Activated CD4-positive, alpha-beta memory T cell treated with anti-CD3 and anti-CD28 coated beads for 36 hours (primary cell): ENCODE measurements around the gene SHFL. TPM values are rescaled to one million over a fixed set of nuclear protein-coding genes. Genes with fewer than 3 reads are reported as not detected.

ENCODE experiments used
- CTCF ChIA-PET: fragments of 350-600 bp; sonication (Branson Sonifier 250); formaldehyde crosslinking; loops from one replicate; lab custom pipeline; 2021; ENCODE audit warnings: antibody characterized with exemption, inconsistent platforms; lab: Charles Lee
- POLR2A ChIA-PET: fragments of 350-600 bp; sonication (Branson Sonifier 250); formaldehyde crosslinking; loops from one replicate; lab custom pipeline; 2021; ENCODE audit warnings: antibody characterized with exemption; lab: Charles Lee
- DNase-seq: peaks from one replicate; pipeline ENCODE4 v3.0.0-alpha.2; 2020
- H3K27ac Mint-ChIP-seq: one replicate; pipeline ENCODE4 v1.8.0; 2021; ENCODE audit warnings: mixed read lengths
- H3K27me3 Mint-ChIP-seq: one replicate; pipeline ENCODE4 v1.8.0; 2021; ENCODE audit warnings: mixed read lengths
- H3K36me3 Mint-ChIP-seq: one replicate; pipeline ENCODE4 v1.8.0; 2021; ENCODE audit warnings: mixed read lengths
- H3K4me1 Mint-ChIP-seq: one replicate; pipeline ENCODE4 v1.8.0; 2021; ENCODE audit warnings: low read depth, mixed read lengths
- H3K4me3 Mint-ChIP-seq: one replicate; pipeline ENCODE4 v1.8.0; 2021; ENCODE audit warnings: mild to moderate bottlenecking, mixed read lengths
- H3K9me3 Mint-ChIP-seq: one replicate; pipeline ENCODE4 v1.8.0; 2021; ENCODE audit warnings: mixed read lengths
- intact Hi-C: fragments of 100-400 bp; cut with micrococcal nuclease; formaldehyde crosslinking; loops from one replicate; pipeline ENCODE4 v1.15.1; 2023
- total RNA-seq, 2 experiments: library from RNA; stranded (reverse); gene quantifications; one replicate each; pipeline ENCODE4 v1.2.3, GENCODE V29; 2021

Gene SHFL
- 10 to 100 TPM; 53.5 to 62.9 TPM for total RNA-seq

DNA sequence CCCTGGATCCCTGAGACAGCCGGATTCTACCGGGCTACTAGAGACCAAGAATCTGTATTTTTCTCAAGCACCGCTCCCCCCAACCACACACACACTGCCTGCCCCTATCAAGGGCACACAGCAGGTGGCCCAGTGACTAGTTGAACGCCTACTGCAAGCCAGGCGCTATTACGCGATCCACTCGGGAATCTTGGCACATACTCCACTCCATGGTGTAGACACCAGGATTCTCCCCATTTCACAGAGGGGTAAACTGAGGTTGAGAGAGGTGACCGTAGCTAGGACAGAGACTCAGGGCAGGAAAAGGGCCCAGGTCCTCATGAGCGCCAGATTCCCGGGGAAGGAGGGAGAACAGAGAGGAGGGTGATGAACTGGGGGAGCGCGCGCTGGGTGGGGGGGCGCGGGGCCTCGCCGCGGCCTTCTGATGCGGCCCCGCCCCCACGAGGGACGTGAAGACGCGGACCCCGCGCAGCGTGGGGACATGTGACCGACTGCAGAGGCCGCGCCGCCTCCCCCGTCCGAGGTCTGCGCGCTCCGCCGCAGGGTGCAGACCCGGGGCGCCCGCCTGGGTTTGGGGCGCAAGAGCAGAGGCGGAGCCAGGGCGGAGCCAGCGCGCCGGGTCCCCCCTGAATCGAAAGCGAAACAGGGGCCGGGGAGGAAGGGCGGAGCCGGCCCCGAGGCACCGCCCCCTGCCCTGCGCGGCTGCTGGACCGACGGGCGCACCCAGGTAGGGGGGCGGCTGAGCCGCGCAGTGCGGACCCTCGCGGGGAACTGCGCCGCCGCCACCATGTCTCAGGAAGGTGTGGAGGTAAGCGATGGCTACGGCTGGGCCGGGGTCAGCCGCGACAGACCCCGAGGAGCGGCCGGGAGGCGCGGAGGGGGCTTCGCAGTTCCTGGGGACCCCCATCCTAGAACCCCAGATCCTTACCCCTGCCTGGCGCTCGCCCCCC, at the start of gene SHFL:
SHFL (plus strand) TSS at position 677 of the 950 bp plus-strand sequence; CDS start at position 788, 111 bp downstream.
- intact Hi-C loops, result no loop called here
- ChIA-PET CTCF (no interaction called here), POLR2A (no interaction called here)
- Mint-ChIP-seq H3K9me3 (no peaks in the 10 kb centered on the region), H3K36me3 (peaks cover 13% of the 10 kb centered on the region), H3K4me3 (peak within 1 kb of the TSS; percentile 83), H3K4me1 (peaks cover 12% of the 10 kb centered on the region), H3K27me3 (no peaks in the 10 kb centered on the region), H3K27ac (peak within 1 kb of the TSS; percentile 77)
- peak; percentile 89 for DNase-seq

DNA sequence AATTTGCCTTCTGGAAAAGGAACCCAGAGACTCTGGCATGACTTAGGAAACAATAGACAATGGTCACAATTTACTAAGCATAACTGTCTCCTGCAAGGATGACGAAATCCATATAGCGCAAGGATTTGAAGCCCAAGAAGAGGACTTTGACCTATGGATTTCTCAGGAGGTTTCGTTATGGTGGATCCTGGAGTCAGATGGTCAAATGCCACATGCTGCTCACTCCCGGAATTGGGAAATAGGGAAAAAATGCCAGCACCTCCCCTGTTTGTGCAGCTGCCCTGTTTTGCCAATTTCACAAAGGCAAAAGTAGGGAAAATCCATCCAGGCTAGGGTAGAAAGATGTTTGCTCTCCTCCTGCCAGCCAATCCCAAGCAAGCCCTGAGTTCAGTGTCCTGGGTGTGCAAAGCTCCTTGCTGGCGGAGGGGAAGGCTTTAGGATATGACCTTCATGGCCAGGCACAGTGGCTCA, 49.5 kb upstream of the SHFL start:
- H3K36me3 Mint-ChIP-seq, result no peaks in the 10 kb centered on the region
- H3K27me3 Mint-ChIP-seq, result peaks cover 25% of the 10 kb centered on the region
- H3K4me3 Mint-ChIP-seq, result no peak overlapping the region
- ChIA-PET POLR2A (no interaction called here), CTCF (interaction anchor here (1.5 kb wide), 1 partner anchor 9 kb away, joined by 6 read pairs; no protein-coding TSS in a partner anchor)
- no peak overlapping the region for H3K27ac Mint-ChIP-seq
- H3K4me1 Mint-ChIP-seq, result no peaks in the 10 kb centered on the region
- intact Hi-C loops, result no loop called here
- H3K9me3 Mint-ChIP-seq, result no peaks in the 10 kb centered on the region
- DNase-seq, result no peak

DNA sequence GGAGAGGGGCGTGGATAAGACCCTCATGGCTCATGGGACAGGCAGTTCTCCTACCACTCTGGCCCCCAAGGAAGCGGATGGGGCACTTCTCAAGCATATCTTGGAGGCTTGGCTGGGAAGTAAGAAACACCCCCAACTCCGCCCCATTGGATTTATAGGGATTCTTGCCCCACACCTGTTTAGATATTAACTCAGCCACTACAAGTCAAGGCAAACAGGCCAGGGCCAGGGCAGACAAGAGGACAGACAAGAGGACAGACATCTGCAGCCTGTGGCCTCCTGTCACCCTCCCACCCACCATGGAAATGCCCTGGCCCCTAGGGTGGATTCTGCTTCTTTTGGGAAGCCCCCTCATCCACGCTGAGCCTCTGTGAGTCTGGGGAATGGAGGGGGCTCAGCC, 48.8 kb upstream of the SHFL start:
- ChIA-PET CTCF (interaction anchor here (1.5 kb wide), 1 partner anchor 10 kb away, joined by 6 read pairs; no protein-coding TSS in a partner anchor), POLR2A (no interaction called here)
- no peak overlapping the region for H3K27ac Mint-ChIP-seq
- H3K4me1 Mint-ChIP-seq, result no peaks in the 10 kb centered on the region
- H3K9me3 Mint-ChIP-seq, result no peaks in the 10 kb centered on the region
- peaks cover 21% of the 10 kb centered on the region for H3K27me3 Mint-ChIP-seq
- intact Hi-C loops, result no loop called here
- no peaks in the 10 kb centered on the region for H3K36me3 Mint-ChIP-seq
- no peak for DNase-seq
- H3K4me3 Mint-ChIP-seq, result no peak overlapping the region

DNA sequence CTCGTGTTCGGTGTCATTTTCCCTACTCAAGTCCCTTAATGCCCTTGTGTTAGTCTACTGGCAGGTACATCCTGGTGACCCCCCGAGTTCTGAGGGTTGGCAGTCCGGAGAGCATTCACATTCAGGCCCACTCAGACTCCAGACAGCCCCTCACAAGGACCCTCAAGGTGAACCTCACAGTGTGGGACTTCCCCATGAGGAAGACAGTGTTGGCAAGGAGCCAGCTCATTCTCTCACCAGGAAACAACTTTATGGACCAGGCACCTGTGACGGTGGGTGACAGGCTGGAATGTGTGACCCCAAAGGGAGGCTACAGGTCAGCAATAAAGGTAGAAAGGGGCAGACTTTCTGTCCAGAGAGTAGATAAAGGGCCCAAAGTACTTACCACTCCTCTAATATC, 48.3 kb upstream of the SHFL start:
- intact Hi-C loops, result no loop called here
- Mint-ChIP-seq H3K9me3 (no peaks in the 10 kb centered on the region), H3K27me3 (peaks cover 18% of the 10 kb centered on the region), H3K36me3 (no peaks in the 10 kb centered on the region), H3K27ac (no peak overlapping the region), H3K4me1 (no peaks in the 10 kb centered on the region), H3K4me3 (no peak overlapping the region)
- ChIA-PET POLR2A (no interaction called here), CTCF (interaction anchor here (0.9 kb wide), 1 partner anchor 105 kb away, joined by 3 read pairs; no protein-coding TSS in a partner anchor)
- DNase-seq, result no peak

- Mint-ChIP-seq H3K27me3 (peaks cover 28% of the 10 kb centered on the region), H3K36me3 (no peaks in the 10 kb centered on the region), H3K4me1 (no peaks in the 10 kb centered on the region), H3K27ac (no peak overlapping the region), H3K4me3 (no peak overlapping the region), H3K9me3 (no peaks in the 10 kb centered on the region)
- POLR2A ChIA-PET, result no interaction called here
- CTCF ChIA-PET, result interaction anchor here (0.6 to 2.6 kb wide), 2 partner anchors 16 to 26 kb away, joined by 3 to 9 read pairs; no protein-coding TSS in a partner anchor
- DNase-seq, result no peak
- intact Hi-C loops, result no loop called here
These were observed 42.7 kb upstream of the SHFL start for GRCh38 chr19:10043286-10043927.

GRCh38 chr19:10044390-10044789, 41.7 kb upstream of the SHFL start:
- ChIA-PET POLR2A (no interaction called here), CTCF (no interaction called here)
- no peaks in the 10 kb centered on the region for H3K4me1 Mint-ChIP-seq
- no peak overlapping the region for H3K27ac Mint-ChIP-seq
- intact Hi-C loops, result no loop called here
- H3K36me3 Mint-ChIP-seq, result no peaks in the 10 kb centered on the region
- no peaks in the 10 kb centered on the region for H3K9me3 Mint-ChIP-seq
- H3K4me3 Mint-ChIP-seq, result no peak overlapping the region
- DNase-seq, result no peak
- H3K27me3 Mint-ChIP-seq, result peaks cover 25% of the 10 kb centered on the region

- Mint-ChIP-seq H3K27me3 (peaks cover 25% of the 10 kb centered on the region), H3K9me3 (no peaks in the 10 kb centered on the region), H3K36me3 (no peaks in the 10 kb centered on the region), H3K4me1 (no peaks in the 10 kb centered on the region), H3K4me3 (no peak overlapping the region), H3K27ac (no peak overlapping the region)
- ChIA-PET POLR2A (no interaction called here), CTCF (interaction anchor here (0.5 to 1.3 kb wide), 3 partner anchors 17 to 205 kb away, joined by 3 to 4 read pairs (median 4); no protein-coding TSS in a partner anchor)
- intact Hi-C loops, result no loop called here
- DNase-seq, result no peak
These were observed 40.7 kb upstream of the SHFL start for GRCh38 chr19:10045371-10045770.

DNA sequence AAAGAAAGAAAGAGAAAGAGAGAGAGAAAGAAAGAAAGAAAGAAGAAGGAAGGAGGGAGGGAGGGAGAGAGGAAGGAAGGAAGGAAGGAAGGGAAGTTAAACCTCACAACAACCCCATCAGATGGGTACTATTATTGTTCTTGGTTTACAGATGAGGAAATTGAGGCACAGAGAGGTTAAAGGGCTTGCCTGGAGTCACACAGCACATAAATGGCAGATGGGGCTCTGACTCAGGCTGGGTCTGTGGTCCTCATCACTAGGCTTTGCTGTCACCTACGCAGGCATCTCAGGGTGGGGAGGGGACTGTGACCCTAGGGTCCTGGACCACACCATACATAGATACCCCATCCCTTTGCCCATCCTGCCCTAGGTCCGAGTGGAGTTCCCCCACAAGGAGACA, 36.5 kb upstream of the SHFL start:
- ChIA-PET POLR2A (no interaction called here), CTCF (no interaction called here)
- peaks cover 8% of the 10 kb centered on the region for H3K27me3 Mint-ChIP-seq
- no peak for DNase-seq
- H3K27ac Mint-ChIP-seq, result no peak overlapping the region
- no peak overlapping the region for H3K4me3 Mint-ChIP-seq
- no peaks in the 10 kb centered on the region for H3K4me1 Mint-ChIP-seq
- intact Hi-C loops, result no loop called here
- no peaks in the 10 kb centered on the region for H3K9me3 Mint-ChIP-seq
- no peaks in the 10 kb centered on the region for H3K36me3 Mint-ChIP-seq

DNA sequence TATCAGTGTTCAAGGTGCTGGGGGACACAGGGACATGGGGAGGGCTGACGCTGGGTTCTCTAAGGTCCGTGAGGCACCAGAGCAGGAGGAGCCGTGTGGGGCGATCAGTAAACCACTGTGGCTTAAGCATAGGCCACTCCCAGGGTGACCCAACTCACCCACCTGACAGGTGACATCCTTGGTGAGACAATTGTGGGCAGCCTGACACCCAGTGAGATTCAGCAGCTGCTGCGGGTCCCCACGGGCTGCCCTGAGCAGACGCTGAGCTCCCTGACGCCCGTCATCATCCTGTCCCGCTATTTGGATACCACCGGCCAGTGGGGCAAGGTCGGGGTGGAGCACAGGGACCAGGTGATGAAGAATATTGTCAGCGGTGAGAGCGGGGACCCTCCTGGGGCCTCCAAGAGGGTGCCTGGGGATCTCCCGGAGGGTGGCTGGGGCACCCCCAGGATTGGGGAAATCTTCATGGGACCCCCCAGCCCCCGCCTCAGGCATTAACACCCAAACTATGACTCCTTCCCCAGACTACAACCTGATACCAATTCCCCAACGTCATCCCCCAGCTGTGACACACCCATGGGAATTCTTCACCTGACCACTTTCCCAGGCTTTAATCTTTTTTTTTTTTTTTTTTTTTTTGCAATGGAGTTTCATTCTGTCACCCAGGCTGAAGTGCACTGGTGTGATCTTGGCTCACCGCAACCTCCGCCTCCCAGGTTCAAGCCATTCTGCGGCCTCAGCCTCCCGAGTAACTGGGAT, 33.3 kb upstream of the SHFL start:
- Mint-ChIP-seq H3K27ac (no peak overlapping the region), H3K9me3 (no peaks in the 10 kb centered on the region), H3K36me3 (no peaks in the 10 kb centered on the region), H3K27me3 (peaks cover 2% of the 10 kb centered on the region), H3K4me1 (no peaks in the 10 kb centered on the region), H3K4me3 (no peak overlapping the region)
- intact Hi-C loops, result no loop called here
- CTCF ChIA-PET, result no interaction called here
- POLR2A ChIA-PET, result no interaction called here
- DNase-seq, result no peak

DNA sequence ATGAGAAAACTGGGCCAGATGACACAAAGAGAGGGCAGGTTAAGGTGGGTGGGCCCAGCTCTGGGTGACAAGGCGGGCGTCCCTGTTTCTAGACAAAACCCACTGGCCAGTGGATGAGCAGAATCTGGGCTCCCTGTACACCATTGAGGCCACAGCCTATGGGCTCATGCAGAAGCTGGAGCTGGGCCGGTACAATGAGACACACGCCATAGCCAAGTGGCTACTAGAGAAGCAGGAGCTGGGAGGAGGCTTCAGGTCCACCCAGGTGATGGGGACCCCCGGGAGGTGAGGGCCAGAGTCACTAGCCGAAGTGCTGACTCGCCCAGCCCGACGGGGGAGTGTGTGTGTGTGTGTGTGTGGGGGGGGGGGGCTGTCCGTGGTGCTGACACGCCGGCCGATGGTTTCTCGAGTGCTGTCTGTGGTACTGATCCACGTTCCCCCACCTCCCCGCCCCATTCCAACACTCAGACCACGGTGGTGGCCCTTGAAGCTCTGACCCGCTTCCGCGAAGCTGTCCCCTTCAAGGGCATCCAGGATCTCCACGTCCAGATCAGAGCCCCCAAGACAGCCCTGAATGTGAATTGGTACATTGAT, 24.3 kb upstream of the SHFL start:
- no peak overlapping the region for H3K27ac Mint-ChIP-seq
- H3K4me1 Mint-ChIP-seq, result no peaks in the 10 kb centered on the region
- H3K4me3 Mint-ChIP-seq, result no peak overlapping the region
- POLR2A ChIA-PET, result no interaction called here
- H3K9me3 Mint-ChIP-seq, result no peaks in the 10 kb centered on the region
- no peaks in the 10 kb centered on the region for H3K36me3 Mint-ChIP-seq
- H3K27me3 Mint-ChIP-seq, result peaks cover 9% of the 10 kb centered on the region
- DNase-seq, result no peak
- CTCF ChIA-PET, result no interaction called here
- intact Hi-C loops, result no loop called here

DNA sequence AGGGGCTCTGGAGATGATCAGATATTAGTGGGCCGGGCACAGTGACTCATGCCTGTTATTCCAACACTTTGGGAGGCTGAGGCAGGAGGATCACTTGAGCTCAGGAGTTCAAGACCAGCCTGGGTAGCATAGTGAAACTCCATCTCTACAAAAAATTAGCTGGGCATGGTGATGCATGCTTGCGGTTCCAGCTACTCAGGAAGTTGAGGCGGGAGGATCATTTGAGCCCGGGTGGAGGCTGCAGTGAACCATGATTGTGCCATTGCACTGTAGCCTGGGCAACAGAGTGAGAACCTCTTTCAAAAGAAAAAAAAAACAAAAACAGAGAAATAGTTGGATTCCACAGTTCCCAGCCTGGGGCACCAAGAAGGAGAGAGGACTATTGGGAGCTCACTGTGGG, 17.9 kb upstream of the SHFL start:
- Mint-ChIP-seq H3K27ac (no peak overlapping the region), H3K4me1 (peaks cover 8% of the 10 kb centered on the region), H3K27me3 (no peaks in the 10 kb centered on the region), H3K9me3 (peaks cover 4% of the 10 kb centered on the region), H3K4me3 (no peak overlapping the region), H3K36me3 (no peaks in the 10 kb centered on the region)
- POLR2A ChIA-PET, result no interaction called here
- intact Hi-C loops, result no loop called here
- DNase-seq, result peak; percentile 39
- CTCF ChIA-PET, result interaction anchor here (0.8 to 1.3 kb wide), 2 partner anchors 41 to 320 kb away, joined by 3 to 4 read pairs; no protein-coding TSS in a partner anchor
